C4-2B (cell line): ENCODE data around the gene UCHL3.

ENCODE experiments used
- H3K27ac ChIP-seq: fragments of 450-650 bp; 2 replicates; pipeline ENCODE4 v1.5.1; 2017
- ZFX ChIP-seq: fragments of 450-650 bp; IDR thresholded peaks from 2 replicates; pipeline ENCODE4 v1.6.1; 2017
- TF ChIP-seq, protein P1 (sequence below): fragments of 450-650 bp; conservative IDR thresholded peaks from 2 replicates; pipeline ENCODE4 v1.5.1; 2017; ENCODE audit warnings: mild to moderate bottlenecking

UCHL3 gene

DNA sequence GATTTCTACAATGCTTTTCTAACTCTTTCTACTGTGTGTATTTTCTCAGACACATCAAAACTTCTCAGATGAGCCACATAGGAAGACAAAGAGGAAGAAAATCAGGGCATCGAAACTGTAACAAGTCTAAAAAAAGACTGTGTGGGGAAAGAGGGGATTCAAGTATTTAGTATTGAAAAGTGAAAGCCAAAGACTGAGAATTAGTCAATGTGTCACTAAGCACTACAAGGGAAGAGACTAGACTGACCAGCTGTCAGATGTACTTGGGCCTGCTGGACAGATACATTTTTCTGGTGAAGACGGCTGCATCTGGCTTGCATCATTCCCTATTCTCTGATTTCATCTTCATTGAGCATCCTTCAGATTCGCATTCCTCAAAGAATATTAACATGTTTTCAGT, 37.3 kb upstream of the UCHL3 start:
- H3K27ac ChIP-seq: no peak overlapping the region
- TF ChIP-seq ZFX: no peak
- TF ChIP-seq, protein P1, sequence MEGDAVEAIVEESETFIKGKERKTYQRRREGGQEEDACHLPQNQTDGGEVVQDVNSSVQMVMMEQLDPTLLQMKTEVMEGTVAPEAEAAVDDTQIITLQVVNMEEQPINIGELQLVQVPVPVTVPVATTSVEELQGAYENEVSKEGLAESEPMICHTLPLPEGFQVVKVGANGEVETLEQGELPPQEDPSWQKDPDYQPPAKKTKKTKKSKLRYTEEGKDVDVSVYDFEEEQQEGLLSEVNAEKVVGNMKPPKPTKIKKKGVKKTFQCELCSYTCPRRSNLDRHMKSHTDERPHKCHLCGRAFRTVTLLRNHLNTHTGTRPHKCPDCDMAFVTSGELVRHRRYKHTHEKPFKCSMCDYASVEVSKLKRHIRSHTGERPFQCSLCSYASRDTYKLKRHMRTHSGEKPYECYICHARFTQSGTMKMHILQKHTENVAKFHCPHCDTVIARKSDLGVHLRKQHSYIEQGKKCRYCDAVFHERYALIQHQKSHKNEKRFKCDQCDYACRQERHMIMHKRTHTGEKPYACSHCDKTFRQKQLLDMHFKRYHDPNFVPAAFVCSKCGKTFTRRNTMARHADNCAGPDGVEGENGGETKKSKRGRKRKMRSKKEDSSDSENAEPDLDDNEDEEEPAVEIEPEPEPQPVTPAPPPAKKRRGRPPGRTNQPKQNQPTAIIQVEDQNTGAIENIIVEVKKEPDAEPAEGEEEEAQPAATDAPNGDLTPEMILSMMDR: no peak

DNA sequence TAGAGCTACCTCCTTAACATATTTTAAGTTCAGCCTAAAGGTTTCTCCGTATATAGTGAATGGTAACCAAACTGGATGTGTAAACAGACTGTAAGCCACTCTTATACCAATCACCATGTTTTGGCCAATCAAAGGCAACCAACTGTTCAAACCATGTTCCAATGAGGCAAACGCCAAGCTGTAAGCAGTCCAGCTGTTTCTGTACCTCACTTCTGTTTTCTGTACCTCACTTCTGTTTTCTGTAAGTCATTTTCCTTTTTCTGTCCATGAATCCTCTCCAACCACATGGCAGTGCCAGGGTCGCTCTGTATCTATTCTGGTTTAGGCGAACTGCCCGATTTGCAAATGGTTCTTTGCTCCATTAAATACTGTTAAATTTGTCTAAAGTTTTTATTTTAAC, 36.3 kb upstream of the UCHL3 start:
- TF ChIP-seq, protein P1: no peak
- TF ChIP-seq ZFX: no peak
- H3K27ac ChIP-seq: no peak overlapping the region

DNA sequence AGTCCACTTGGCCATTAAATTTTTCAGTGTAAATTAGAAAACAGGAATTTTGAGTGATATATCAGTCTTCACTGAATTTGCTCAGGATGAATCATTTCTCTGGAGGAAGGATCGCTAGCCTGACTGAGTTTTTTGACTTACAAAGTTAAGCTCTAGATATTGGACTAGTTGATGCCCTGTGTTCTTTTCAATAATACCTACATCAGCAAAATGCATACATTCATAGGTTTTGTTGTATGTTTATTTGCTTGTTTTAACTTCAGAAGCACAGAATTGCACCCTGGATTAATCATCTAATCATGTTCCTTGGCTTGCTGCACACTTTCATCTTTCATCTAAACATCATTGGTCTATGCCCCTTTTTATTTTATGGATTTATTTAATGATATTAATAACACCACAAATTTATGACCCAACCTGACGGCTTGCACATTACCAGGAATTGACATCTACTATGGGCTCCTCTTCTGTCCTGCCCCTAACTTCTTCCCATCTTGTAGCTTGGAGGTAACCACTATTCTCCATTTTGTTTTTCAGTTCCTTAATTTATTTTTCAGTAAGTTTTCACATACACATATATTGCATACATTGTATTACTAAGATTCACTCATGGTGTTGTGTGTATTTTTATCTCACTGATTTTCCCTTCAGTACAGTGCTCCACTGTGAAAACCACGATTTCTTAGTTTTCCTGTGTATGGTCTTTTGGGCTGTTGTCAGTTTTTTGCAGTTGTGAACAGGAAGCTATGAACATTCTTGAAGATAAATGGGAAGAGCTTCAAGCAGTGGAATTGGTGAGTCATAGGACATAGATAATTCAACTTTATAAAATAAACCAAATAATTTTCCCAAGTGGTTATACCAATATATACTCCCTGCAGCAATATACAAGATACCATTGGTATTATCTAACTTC, 35.3 kb upstream of the UCHL3 start:
- no peak for TF ChIP-seq ZFX
- TF ChIP-seq, protein P1: no peak

DNA sequence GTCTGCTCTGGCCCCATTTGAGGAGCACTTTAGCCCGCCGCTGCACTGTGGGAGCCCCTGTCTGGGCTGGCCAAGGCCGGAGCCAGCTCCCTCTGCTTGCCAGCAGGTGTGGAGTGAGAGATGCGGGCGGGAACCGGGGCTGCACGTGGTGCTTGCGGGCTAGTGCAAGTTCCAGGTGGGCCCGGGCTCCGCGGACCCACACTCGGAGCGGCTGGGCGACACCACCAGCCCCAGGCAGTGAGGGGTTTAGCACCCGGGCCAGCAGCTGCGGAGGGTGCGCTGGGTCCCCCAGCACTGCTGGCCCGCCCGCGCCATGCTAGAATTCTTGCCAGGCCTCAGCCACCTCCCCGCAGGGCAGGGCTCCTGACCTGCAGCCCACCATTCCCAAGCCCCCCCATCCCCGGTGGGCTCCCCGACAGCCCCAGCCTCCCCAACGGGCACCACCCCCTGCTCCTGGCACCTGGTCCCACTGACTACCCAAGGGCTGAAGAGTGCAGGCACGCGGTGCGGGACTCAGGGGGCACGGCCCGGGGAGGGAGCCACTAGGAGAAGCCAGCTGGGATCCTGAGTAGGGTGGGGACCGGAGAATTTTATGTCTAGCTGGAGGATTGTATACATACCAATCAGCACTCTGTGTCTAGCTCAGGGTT, 31.0 kb upstream of the UCHL3 start:
- TF ChIP-seq, protein P1: no peak
- TF ChIP-seq ZFX: no peak
- no peak overlapping the region for H3K27ac ChIP-seq

More for the DNA sequence above, 35.3 kb upstream of the UCHL3 start:
- H3K27ac ChIP-seq: no peak overlapping the region

DNA sequence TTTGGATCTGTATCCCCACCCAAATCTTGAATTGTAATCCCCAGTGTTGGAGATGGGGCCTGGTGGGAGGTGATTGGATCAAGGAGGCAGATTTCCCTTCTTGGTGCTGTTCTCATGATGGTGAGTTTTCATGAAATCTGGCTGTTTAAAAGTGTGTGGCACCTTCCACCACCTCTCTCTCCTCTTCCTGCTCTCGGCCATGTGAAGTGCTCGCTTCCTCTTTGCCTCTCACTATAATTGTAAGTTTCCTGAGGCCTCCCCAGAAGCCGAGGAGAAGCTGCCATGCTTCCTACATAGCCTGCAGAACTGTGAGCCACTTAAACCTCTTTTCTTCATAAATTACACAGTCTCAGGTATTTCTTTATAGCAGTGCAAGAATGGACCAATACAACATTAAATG, 27.6 kb upstream of the UCHL3 start:
- no peak for TF ChIP-seq ZFX
- TF ChIP-seq, protein P1: no peak
- H3K27ac ChIP-seq: no peak overlapping the region

DNA sequence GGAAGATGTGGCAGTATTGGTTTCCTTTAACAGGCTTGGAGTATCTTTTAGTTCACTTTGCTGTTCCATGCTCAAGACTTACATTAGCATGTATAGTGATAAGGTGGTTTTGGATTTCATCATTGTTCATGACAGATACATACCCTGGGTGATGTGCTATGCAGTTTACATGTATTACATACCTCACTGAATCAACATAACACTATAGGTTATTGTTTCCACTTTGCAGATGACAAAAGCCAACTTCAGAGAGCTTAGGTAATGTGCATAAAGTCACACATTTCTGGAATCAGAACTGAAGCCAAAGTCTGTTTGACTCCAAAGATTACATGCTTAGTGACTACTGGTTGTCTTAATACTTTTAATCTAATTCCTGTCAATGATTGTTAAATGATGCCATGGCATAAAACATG, 19.0 kb upstream of the UCHL3 start:
- no peak overlapping the region for H3K27ac ChIP-seq
- TF ChIP-seq, protein P1: no peak
- no peak for TF ChIP-seq ZFX

DNA sequence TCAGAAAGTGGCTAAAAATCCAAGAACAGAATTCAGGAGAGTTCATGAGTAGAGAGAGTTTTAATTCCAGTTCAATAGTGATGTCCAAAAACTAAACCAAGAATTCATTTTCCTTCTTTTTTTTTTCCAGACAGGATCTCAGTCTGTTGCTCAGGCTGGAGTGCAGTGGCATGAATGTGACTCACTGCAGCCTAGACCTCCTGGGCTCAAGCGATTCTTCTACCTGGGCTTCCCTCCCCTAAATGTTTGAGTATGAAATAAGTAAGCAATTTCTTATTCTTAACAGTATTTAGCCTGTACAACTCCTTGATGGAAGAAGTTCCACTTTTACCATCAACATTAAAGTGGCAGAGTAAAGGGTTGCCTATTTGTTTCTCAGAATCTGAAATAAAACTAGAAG, 15.7 kb upstream of the UCHL3 start:
- H3K27ac ChIP-seq: no peak overlapping the region
- no peak for TF ChIP-seq ZFX
- TF ChIP-seq, protein P1: no peak
